Fibroblast of pulmonary artery (primary cell): ENCODE results near the gene TNRC6A.
"Not testable (repeated sequence)": the region's sequence is repeated elsewhere in the genome, so short reads cannot be mapped to it uniquely, and the experiment has no call there.

ENCODE experiments used
- DNase-seq: peaks from one replicate; pipeline ENCODE4 v3.0.0-alpha.2; 2010; ENCODE audit warnings: low read depth
- H3K4me3 ChIP-seq: replicated peaks from 2 replicates; pipeline ENCODE4 v1.5.1; 2011; ENCODE audit warnings: low read depth, mild to moderate bottlenecking, control low read depth, low read length, moderate library complexity
- TF ChIP-seq, protein P1 (sequence below): IDR thresholded peaks from 2 replicates; pipeline ENCODE4 v1.5.1; 2011; ENCODE audit warnings: mild to moderate bottlenecking, control low read depth, low read length, inconsistent platforms; ENCODE audit errors: missing control alignments

Gene TNRC6A

GRCh38 chr16:24745391-24745790 is 15.9 kb downstream of the TNRC6A start:
- no peak for DNase-seq
- TF ChIP-seq, protein P1, sequence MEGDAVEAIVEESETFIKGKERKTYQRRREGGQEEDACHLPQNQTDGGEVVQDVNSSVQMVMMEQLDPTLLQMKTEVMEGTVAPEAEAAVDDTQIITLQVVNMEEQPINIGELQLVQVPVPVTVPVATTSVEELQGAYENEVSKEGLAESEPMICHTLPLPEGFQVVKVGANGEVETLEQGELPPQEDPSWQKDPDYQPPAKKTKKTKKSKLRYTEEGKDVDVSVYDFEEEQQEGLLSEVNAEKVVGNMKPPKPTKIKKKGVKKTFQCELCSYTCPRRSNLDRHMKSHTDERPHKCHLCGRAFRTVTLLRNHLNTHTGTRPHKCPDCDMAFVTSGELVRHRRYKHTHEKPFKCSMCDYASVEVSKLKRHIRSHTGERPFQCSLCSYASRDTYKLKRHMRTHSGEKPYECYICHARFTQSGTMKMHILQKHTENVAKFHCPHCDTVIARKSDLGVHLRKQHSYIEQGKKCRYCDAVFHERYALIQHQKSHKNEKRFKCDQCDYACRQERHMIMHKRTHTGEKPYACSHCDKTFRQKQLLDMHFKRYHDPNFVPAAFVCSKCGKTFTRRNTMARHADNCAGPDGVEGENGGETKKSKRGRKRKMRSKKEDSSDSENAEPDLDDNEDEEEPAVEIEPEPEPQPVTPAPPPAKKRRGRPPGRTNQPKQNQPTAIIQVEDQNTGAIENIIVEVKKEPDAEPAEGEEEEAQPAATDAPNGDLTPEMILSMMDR, result no peak
- no peak overlapping the region for H3K4me3 ChIP-seq

- no peak overlapping the region for H3K4me3 ChIP-seq
- no peak for DNase-seq
- TF ChIP-seq, protein P1, result no peak
Observed at GRCh38 chr16:24745791-24746190, 16.3 kb downstream of the TNRC6A start.

GRCh38 chr16:24747441-24747840 is 18.0 kb downstream of the TNRC6A start:
- DNase-seq, result no peak
- TF ChIP-seq, protein P1, result no peak
- no peak overlapping the region for H3K4me3 ChIP-seq

DNA sequence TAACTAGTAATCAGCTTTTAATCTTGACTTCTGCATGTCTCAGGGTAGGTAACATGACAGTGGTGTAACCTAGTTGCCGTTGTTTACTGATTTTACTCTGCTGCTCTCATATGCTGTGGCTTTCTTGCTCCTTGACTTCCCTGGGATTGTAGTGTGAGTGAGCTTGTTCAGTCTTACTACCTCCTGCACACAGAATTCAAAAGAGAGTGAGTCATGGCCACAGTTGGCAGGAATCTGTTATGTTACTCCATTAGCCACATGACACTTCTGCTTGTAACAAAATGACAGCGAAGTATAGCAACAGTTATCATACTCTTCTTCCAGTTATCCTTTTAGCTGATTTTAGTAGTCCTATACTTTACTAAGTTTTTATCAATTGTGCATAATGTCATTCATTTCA is 18.8 kb downstream of the TNRC6A start:
- TF ChIP-seq, protein P1, result no peak
- no peak overlapping the region for H3K4me3 ChIP-seq
- DNase-seq, result peak; percentile 91

GRCh38 chr16:24749310-24749709 is 19.9 kb downstream of the TNRC6A start:
- no peak overlapping the region for H3K4me3 ChIP-seq
- DNase-seq, result no peak
- TF ChIP-seq, protein P1, result no peak

DNA sequence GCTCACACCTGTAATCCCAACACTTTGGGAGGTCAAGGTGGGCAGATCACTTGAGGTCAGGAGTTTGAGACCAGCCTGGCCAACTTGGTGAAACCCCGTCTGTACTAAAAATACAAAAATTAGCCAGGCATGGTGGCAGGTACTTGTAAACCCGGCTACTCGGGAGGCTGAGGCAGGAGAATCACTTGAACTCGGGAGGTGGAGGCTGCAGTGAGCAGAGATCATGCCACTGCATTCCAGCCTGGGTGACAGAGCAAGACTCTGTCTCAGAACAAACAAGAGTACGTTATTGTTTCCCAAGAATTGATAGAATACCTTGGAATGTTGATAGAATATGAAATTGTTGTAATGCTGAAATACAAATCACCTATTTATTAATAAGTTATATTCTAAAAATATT is 20.4 kb downstream of the TNRC6A start:
- not testable (repeated sequence) for H3K4me3 ChIP-seq, DNase-seq

- no peak overlapping the region for H3K4me3 ChIP-seq
- TF ChIP-seq, protein P1, result no peak
- no peak for DNase-seq
Observed at GRCh38 chr16:24753000-24753399, 23.5 kb downstream of the TNRC6A start.
